CD4-positive, alpha-beta memory T cell (primary cell): ENCODE results near the gene TPP2. TPM values are rescaled to one million over a fixed set of nuclear protein-coding genes. Genes with fewer than 3 reads are reported as not detected.

Experiments
- CTCF ChIA-PET: fragments of 350-600 bp; sonication (Branson Sonifier 250); formaldehyde crosslinking; loops from one replicate; lab custom pipeline; 2021; ENCODE audit warnings: inconsistent platforms; ENCODE audit not compliant: partially characterized antibody; lab: Charles Lee
- POLR2A ChIA-PET: fragments of 350-600 bp; sonication (Branson Sonifier 250); formaldehyde crosslinking; loops from one replicate; lab custom pipeline; 2021; ENCODE audit not compliant: partially characterized antibody; lab: Charles Lee
- DNase-seq, 5 donors: peaks; one replicate each; pipeline versions ENCODE4 v3.0.0 to v3.0.0-alpha.2; 2020 to 2022; ENCODE audit warnings: mixed read lengths in 1 of 5
- H3K27ac ChIP-seq: one replicate; pipeline ENCODE4 v1.7.0; 2013; ENCODE audit warnings: low read depth, low read length
- H3K27me3 ChIP-seq: 2 replicates; pipeline ENCODE4 v1.7.0; 2013; ENCODE audit warnings: mild to moderate bottlenecking, low read length, moderate library complexity; ENCODE audit not compliant: insufficient read depth
- H3K36me3 ChIP-seq: 2 replicates; pipeline ENCODE4 v1.7.0; 2013; ENCODE audit warnings: mild to moderate bottlenecking, low read length, moderate library complexity; ENCODE audit not compliant: insufficient read depth
- H3K4me1 ChIP-seq: 2 replicates; pipeline ENCODE4 v1.7.0; 2013; ENCODE audit warnings: mild to moderate bottlenecking, low read length, moderate library complexity; ENCODE audit not compliant: insufficient read depth
- H3K4me3 ChIP-seq, 2 donors: one replicate each; pipeline ENCODE4 v1.7.0; 2013; ENCODE audit warnings: low read length in 2 of 2, mild to moderate bottlenecking in 1 of 2
- H3K9me3 ChIP-seq, 2 donors: one replicate each; pipeline ENCODE4 v1.7.0; 2013; ENCODE audit warnings: low read length in 2 of 2, control low read depth in 1 of 2; ENCODE audit not compliant: control insufficient read depth in 1 of 2
- H3K27ac Mint-ChIP-seq, 7 donors: one replicate each; pipeline ENCODE4 v1.8.0; 2020 to 2021; ENCODE audit warnings: mixed read lengths in 7 of 7, mild to moderate bottlenecking in 6 of 7, inconsistent platforms in 3 of 7, moderate library complexity in 3 of 7
- H3K27me3 Mint-ChIP-seq, 2 donors: one replicate each; pipeline ENCODE4 v1.8.0; 2020 to 2021; ENCODE audit warnings: mixed read lengths in 2 of 2
- H3K36me3 Mint-ChIP-seq, 2 donors: one replicate each; pipeline ENCODE4 v1.8.0; 2020 to 2021; ENCODE audit warnings: mixed read lengths in 2 of 2, inconsistent platforms in 1 of 2, mild to moderate bottlenecking in 1 of 2
- H3K4me1 Mint-ChIP-seq, 4 donors: one replicate each; pipeline ENCODE4 v1.8.0; 2020 to 2021; ENCODE audit warnings: mixed read lengths in 4 of 4, mild to moderate bottlenecking in 1 of 4
- H3K4me3 Mint-ChIP-seq, 8 donors: one replicate each; pipeline ENCODE4 v1.8.0; 2020 to 2021; ENCODE audit warnings: mixed read lengths in 8 of 8, mild to moderate bottlenecking in 7 of 8, moderate library complexity in 6 of 8, inconsistent platforms in 3 of 8
- H3K9me3 Mint-ChIP-seq, 8 donors: one replicate each; pipeline ENCODE4 v1.8.0; 2020 to 2021; ENCODE audit warnings: mixed read lengths in 8 of 8, mild to moderate bottlenecking in 5 of 8, inconsistent platforms in 3 of 8, moderate library complexity in 1 of 8
- intact Hi-C: fragments of 100-400 bp; cut with micrococcal nuclease; formaldehyde crosslinking; loops from one replicate; pipeline ENCODE4 v1.15.1; 2023
- polyA plus RNA-seq, 2 donors: library from polyadenylated mRNA; unstranded; fragments of 300-500 nt; fragmentation: Illumina TruSeq; gene quantifications; one replicate each; pipeline ENCODE4 v1.2.3, GENCODE V29; 2021
- total RNA-seq, 2 experiments: library from RNA; stranded (reverse); gene quantifications; one replicate each; pipeline ENCODE4 v1.2.3, GENCODE V29; 2021

Gene TPP2
- total and polyA plus RNA-seq, 4 experiments from 2014 or later, result 42.8 to 117 (median 87.2) TPM

- peaks cover 35 to 56% of the 10 kb centered on the region in 2 donors for H3K36me3 Mint-ChIP-seq
- Histone ChIP-seq H3K27me3 (no peaks in the 10 kb centered on the region), H3K4me1 (peaks cover 14% of the 10 kb centered on the region), H3K4me3 (no peak overlapping the region), H3K9me3 (no peaks in the 10 kb centered on the region), H3K36me3 (peaks cover 44% of the 10 kb centered on the region), H3K27ac (no peak overlapping the region)
- DNase-seq, result no peak
- H3K27ac Mint-ChIP-seq, result peak overlapping the region in 3 of 7 donors; percentile 38 to 75 (median 66)
- H3K4me1 Mint-ChIP-seq, result peaks cover 11 to 12% (median 11%) of the 10 kb centered on the region in 4 donors
- no peaks in the 10 kb centered on the region for H3K9me3 Mint-ChIP-seq
- POLR2A ChIA-PET, result no interaction called here
- CTCF ChIA-PET, result interaction anchor here (1.0 kb wide), 1 partner anchor 81 kb away, joined by 3 read pairs; no protein-coding TSS in a partner anchor
- H3K27me3 Mint-ChIP-seq, result no peaks in the 10 kb centered on the region
- no peak overlapping the region for H3K4me3 Mint-ChIP-seq
- intact Hi-C loops, result no loop called here
These were observed 80.3 kb downstream of the TPP2 start for GRCh38 chr13:102677122-102677521.

GRCh38 chr13:102678339-102679107 lies 81.7 kb downstream of the TPP2 start:
- H3K27ac Mint-ChIP-seq, result no peak overlapping the region
- POLR2A ChIA-PET, result interaction anchor here (0.6 to 1.1 kb wide), 2 partner anchors 82 to 110 kb away, joined by 3 to 4 read pairs; partner anchors contain the start of gene TPP2
- intact Hi-C loops, result no loop called here
- no peak overlapping the region for H3K4me3 Mint-ChIP-seq
- H3K27ac ChIP-seq, result no peak overlapping the region
- no peaks in the 10 kb centered on the region for H3K27me3 Mint-ChIP-seq
- no peaks in the 10 kb centered on the region for H3K9me3 ChIP-seq
- H3K27me3 ChIP-seq, result no peaks in the 10 kb centered on the region
- H3K4me1 ChIP-seq, result peaks cover 14% of the 10 kb centered on the region
- no peak for DNase-seq
- no peak overlapping the region for H3K4me3 ChIP-seq
- H3K9me3 Mint-ChIP-seq, result no peaks in the 10 kb centered on the region
- CTCF ChIA-PET, result interaction anchor here (0.7 kb wide), 2 partner anchors 25 to 149 kb away, joined by 3 read pairs; no protein-coding TSS in a partner anchor
- peaks cover 11 to 15% (median 12%) of the 10 kb centered on the region in 4 donors for H3K4me1 Mint-ChIP-seq
- H3K36me3 ChIP-seq, result peaks cover 35% of the 10 kb centered on the region
- H3K36me3 Mint-ChIP-seq, result peaks cover 29 to 42% of the 10 kb centered on the region in 2 donors

GRCh38 chr13:102679449-102680132 lies 82.8 kb downstream of the TPP2 start:
- peak overlapping the region in 6 of 7 donors; percentile 16 to 82 (median 34) for H3K27ac Mint-ChIP-seq
- POLR2A ChIA-PET, result interaction anchor here (1.0 kb wide), 1 partner anchor 84 kb away, joined by 3 read pairs; no protein-coding TSS in a partner anchor
- peaks cover 27% of the 10 kb centered on the region for H3K36me3 ChIP-seq

GRCh38 chr13:102680133-102680717 lies 83.4 kb downstream of the TPP2 start:
- Histone ChIP-seq H3K27ac (no peak overlapping the region), H3K36me3 (peaks cover 21% of the 10 kb centered on the region), H3K27me3 (no peaks in the 10 kb centered on the region), H3K9me3 (no peaks in the 10 kb centered on the region), H3K4me1 (peaks cover 14% of the 10 kb centered on the region), H3K4me3 (no peak overlapping the region)
- DNase-seq, result no peak
- H3K27ac Mint-ChIP-seq, result peak overlapping the region; percentile 16 to 82 (median 43)
- H3K27me3 Mint-ChIP-seq, result no peaks in the 10 kb centered on the region
- CTCF ChIA-PET, result interaction anchor here (1.5 kb wide), 1 partner anchor 88 kb away, joined by 4 read pairs; no protein-coding TSS in a partner anchor
- intact Hi-C loops, result loop anchor here (2.0 kb wide), 1 partner anchor 93 kb away; the partner anchor contains the start of gene TEX30
- H3K36me3 Mint-ChIP-seq, result peaks cover 26 to 28% of the 10 kb centered on the region in 2 donors
- H3K4me3 Mint-ChIP-seq, result peak overlapping the region in 1 of 8 donors; percentile 32
- H3K9me3 Mint-ChIP-seq, result no peaks in the 10 kb centered on the region
- POLR2A ChIA-PET, result interaction anchor here (1.0 to 2.0 kb wide), 2 partner anchors 84 to 94 kb away, joined by 3 to 4 read pairs; no protein-coding TSS in a partner anchor
- H3K4me1 Mint-ChIP-seq, result peaks cover 11 to 15% (median 12%) of the 10 kb centered on the region in 4 donors

More at GRCh38 chr13:102679449-102680132, 82.8 kb downstream of the TPP2 start:
- Histone ChIP-seq H3K4me1 (peaks cover 14% of the 10 kb centered on the region), H3K27me3 (no peaks in the 10 kb centered on the region), H3K4me3 (no peak overlapping the region), H3K9me3 (no peaks in the 10 kb centered on the region), H3K27ac (no peak overlapping the region)
- DNase-seq, result no peak
- Mint-ChIP-seq H3K4me3 (no peak overlapping the region), H3K9me3 (no peaks in the 10 kb centered on the region), H3K36me3 (peaks cover 29 to 35% of the 10 kb centered on the region in 2 donors), H3K27me3 (no peaks in the 10 kb centered on the region), H3K4me1 (peaks cover 11 to 15% (median 12%) of the 10 kb centered on the region in 4 donors)
- intact Hi-C loops, result loop anchor here (2.0 kb wide), 1 partner anchor 93 kb away; the partner anchor contains the start of gene TEX30
- CTCF ChIA-PET, result no interaction called here

- CTCF ChIA-PET, result interaction anchor here (1.5 kb wide), 1 partner anchor 89 kb away, joined by 4 read pairs; no protein-coding TSS in a partner anchor
These were observed 84.3 kb downstream of the TPP2 start for GRCh38 chr13:102680842-102681740.

GRCh38 chr13:102682211-102682610 lies 85.4 kb downstream of the TPP2 start:
- H3K27me3 ChIP-seq, result no peaks in the 10 kb centered on the region
- no peaks in the 10 kb centered on the region for H3K9me3 Mint-ChIP-seq
- H3K36me3 Mint-ChIP-seq, result peaks cover 14 to 17% of the 10 kb centered on the region in 2 donors
- H3K27me3 Mint-ChIP-seq, result no peaks in the 10 kb centered on the region
- ChIA-PET CTCF (interaction anchor here (0.7 kb wide), 1 partner anchor 18 kb away, joined by 3 read pairs; no protein-coding TSS in a partner anchor), POLR2A (interaction anchor here (0.7 to 2.0 kb wide), 3 partner anchors 19 to 92 kb away, joined by 3 to 4 read pairs (median 3); no protein-coding TSS in a partner anchor)
- no peak overlapping the region for H3K27ac Mint-ChIP-seq
- H3K9me3 ChIP-seq, result no peaks in the 10 kb centered on the region
- no peak overlapping the region for H3K4me3 ChIP-seq
- DNase-seq, result no peak
- no peak overlapping the region for H3K4me3 Mint-ChIP-seq
- peaks cover 21 to 27% (median 24%) of the 10 kb centered on the region in 4 donors for H3K4me1 Mint-ChIP-seq
- H3K36me3 ChIP-seq, result peaks cover 3% of the 10 kb centered on the region
- intact Hi-C loops, result no loop called here
- H3K4me1 ChIP-seq, result peaks cover 26% of the 10 kb centered on the region
- H3K27ac ChIP-seq, result no peak overlapping the region

More at GRCh38 chr13:102680842-102681740, 84.3 kb downstream of the TPP2 start:
- no peak overlapping the region for H3K4me3 Mint-ChIP-seq
- H3K27me3 Mint-ChIP-seq, result no peaks in the 10 kb centered on the region
- H3K4me3 ChIP-seq, result no peak overlapping the region
- peak in 3 of 5 donors; percentile 7 to 36 (median 13) for DNase-seq
- peaks cover 16% of the 10 kb centered on the region for H3K4me1 ChIP-seq
- peaks cover 23% of the 10 kb centered on the region in 2 donors for H3K36me3 Mint-ChIP-seq
- peaks cover 14% of the 10 kb centered on the region for H3K36me3 ChIP-seq
- no peak overlapping the region for H3K27ac ChIP-seq
- intact Hi-C loops, result loop anchor here (2.0 kb wide), 1 partner anchor 92 kb away; the partner anchor contains the start of gene TEX30
- H3K4me1 Mint-ChIP-seq, result peaks cover 14 to 16% (median 15%) of the 10 kb centered on the region in 4 donors
- no peaks in the 10 kb centered on the region for H3K9me3 Mint-ChIP-seq
- no peaks in the 10 kb centered on the region for H3K9me3 ChIP-seq
- H3K27me3 ChIP-seq, result no peaks in the 10 kb centered on the region
- POLR2A ChIA-PET, result interaction anchor here (0.7 to 2.0 kb wide), 4 partner anchors 21 to 164 kb away, joined by 3 to 4 read pairs (median 3); no protein-coding TSS in a partner anchor
- peak overlapping the region; percentile 1 to 82 (median 71) for H3K27ac Mint-ChIP-seq
